Central memory CD8-positive, alpha-beta T cell (primary cell): ENCODE measurements around the gene CDC123.
A peak's percentile ranks its signal among the peaks of the same experiment; 100 is the strongest.
"Not testable (repeated sequence)": the region's sequence is repeated elsewhere in the genome, so short reads cannot be mapped to it uniquely, and the experiment has no call there.

Experiments
- ATAC-seq: fragments of 150-1000 bp; cut with Tn5 transposase; replicated peaks from 2 replicates; pipeline ENCODE4 v1.10.0; 2022; ENCODE audit warnings: mild to moderate bottlenecking, moderate FRiP score, moderate number of reproducible peaks; ENCODE audit not compliant: poor library complexity, severe bottlenecking; ENCODE audit errors: extremely low read depth
- DNase-seq, 2 donors: peaks; one replicate each; pipeline ENCODE4 v3.0.0; 2021; ENCODE audit warnings: low spot score in 2 of 2
- H3K27ac Mint-ChIP-seq: one replicate; pipeline ENCODE4 v1.8.0; 2022; ENCODE audit warnings: low read depth, mild to moderate bottlenecking, moderate library complexity, mixed read lengths
- H3K27me3 Mint-ChIP-seq: one replicate; pipeline ENCODE4 v1.8.0; 2022; ENCODE audit warnings: mixed read lengths
- H3K36me3 Mint-ChIP-seq: one replicate; pipeline ENCODE4 v1.8.0; 2022; ENCODE audit warnings: mild to moderate bottlenecking, moderate library complexity, mixed read lengths; ENCODE audit not compliant: insufficient read depth
- H3K4me1 Mint-ChIP-seq: one replicate; pipeline ENCODE4 v1.8.0; 2022; ENCODE audit warnings: mixed read lengths
- H3K4me3 Mint-ChIP-seq: one replicate; pipeline ENCODE4 v1.8.0; 2022; ENCODE audit warnings: mild to moderate bottlenecking, moderate library complexity, mixed read lengths
- H3K9me3 Mint-ChIP-seq: one replicate; pipeline ENCODE4 v1.8.0; 2022; ENCODE audit warnings: mixed read lengths

CDC123 gene

GRCh38 chr10:12250181-12250580 lies 54.2 kb downstream of the CDC123 start:
- Mint-ChIP-seq H3K4me3 (no peak overlapping the region), H3K27ac (no peak overlapping the region), H3K27me3 (no peaks in the 10 kb centered on the region), H3K9me3 (no peaks in the 10 kb centered on the region), H3K36me3 (peaks cover 47% of the 10 kb centered on the region), H3K4me1 (no peaks in the 10 kb centered on the region)
- DNase-seq (no peak), ATAC-seq (no peak)

DNA sequence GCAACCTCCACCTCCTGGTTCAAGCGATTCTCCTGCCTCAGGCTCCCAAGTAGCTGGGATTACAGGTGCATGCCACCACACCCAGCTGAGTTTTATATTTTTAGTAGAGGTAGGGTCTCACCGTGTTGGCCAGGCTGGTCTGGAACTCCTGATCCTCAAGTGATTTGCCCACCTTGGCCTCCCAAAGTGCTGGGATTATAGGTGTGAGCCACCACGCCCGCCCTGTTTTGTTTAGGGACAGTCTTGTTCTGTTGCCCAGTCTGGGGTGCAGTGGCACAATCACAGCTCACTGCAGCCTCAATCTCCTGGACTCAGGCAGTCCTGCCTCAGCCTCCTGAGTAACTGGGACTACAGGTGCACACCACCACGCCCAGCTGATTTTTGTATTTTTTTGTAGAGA lies 54.7 kb downstream of the CDC123 start:
- peaks cover 43% of the 10 kb centered on the region for H3K36me3 Mint-ChIP-seq
- not testable (repeated sequence) for ATAC-seq, H3K27ac Mint-ChIP-seq

DNA sequence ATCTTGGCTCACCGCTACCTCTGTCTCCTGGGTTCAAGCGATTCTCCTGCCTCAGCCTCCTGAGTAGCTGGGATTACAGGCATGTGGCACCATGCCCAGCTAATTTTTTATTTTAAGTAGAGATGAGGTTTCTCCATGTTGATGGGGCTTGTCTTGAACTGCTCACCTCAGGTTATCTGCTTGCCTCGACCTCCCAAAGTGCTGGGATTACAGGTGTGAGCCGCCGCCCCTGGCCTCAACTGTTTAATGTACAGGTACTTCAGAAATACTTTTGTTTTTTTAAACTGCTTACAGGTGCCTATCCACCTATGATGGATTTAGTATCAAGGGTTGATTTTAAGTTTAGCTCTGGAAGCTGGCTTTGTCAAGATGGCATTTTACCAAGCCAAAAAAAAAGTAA lies 55.6 kb downstream of the CDC123 start:
- DNase-seq, result no peak
- H3K27ac Mint-ChIP-seq, result no peak overlapping the region
- peaks cover 38% of the 10 kb centered on the region for H3K36me3 Mint-ChIP-seq
- no peaks in the 10 kb centered on the region for H3K9me3 Mint-ChIP-seq
- no peak for ATAC-seq
- no peak overlapping the region for H3K4me3 Mint-ChIP-seq
- H3K4me1 Mint-ChIP-seq, result no peaks in the 10 kb centered on the region
- no peaks in the 10 kb centered on the region for H3K27me3 Mint-ChIP-seq

More for the DNA sequence above, 54.7 kb downstream of the CDC123 start:
- H3K27me3 Mint-ChIP-seq, H3K4me1 Mint-ChIP-seq, H3K4me3 Mint-ChIP-seq, DNase-seq, H3K9me3 Mint-ChIP-seq: not testable (repeated sequence)

DNA sequence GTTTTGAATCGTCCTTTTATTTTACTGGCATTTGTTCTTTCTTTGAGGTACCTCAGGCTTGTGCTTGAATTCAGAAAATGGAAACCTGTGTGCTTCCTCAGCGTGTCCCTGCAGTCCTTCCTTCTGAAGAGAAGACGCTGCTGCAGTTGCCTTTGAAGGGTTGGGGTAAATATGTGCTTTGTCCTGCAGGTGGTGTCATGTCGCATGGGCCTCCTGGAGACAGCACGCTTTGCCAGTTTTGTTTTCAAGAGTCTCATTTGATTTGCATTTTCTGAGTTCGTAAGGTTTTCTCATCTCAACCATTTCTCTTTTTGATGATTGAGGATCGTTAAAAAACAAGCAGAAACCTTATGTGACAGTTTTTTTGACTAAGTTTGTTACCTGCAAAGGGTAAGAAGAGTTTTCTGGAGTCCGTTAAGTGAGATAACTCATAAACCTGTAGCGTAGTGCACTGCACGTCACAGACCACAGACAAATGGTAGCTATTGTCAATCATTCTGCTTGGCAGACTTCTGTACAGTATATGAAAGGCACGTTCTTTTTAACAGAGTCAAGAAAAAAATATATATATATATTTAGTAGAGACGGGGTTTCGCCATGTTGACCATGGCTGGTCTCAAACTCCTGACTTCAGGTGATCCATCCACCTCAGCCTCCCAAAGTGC lies 57.0 kb downstream of the CDC123 start:
- no peak overlapping the region for H3K27ac Mint-ChIP-seq
- H3K4me3 Mint-ChIP-seq, result no peak overlapping the region
- no peak for ATAC-seq
- H3K36me3 Mint-ChIP-seq, result peaks cover 32% of the 10 kb centered on the region
- no peaks in the 10 kb centered on the region for H3K9me3 Mint-ChIP-seq
- H3K4me1 Mint-ChIP-seq, result no peaks in the 10 kb centered on the region
- DNase-seq, result no peak
- H3K27me3 Mint-ChIP-seq, result no peaks in the 10 kb centered on the region

DNA sequence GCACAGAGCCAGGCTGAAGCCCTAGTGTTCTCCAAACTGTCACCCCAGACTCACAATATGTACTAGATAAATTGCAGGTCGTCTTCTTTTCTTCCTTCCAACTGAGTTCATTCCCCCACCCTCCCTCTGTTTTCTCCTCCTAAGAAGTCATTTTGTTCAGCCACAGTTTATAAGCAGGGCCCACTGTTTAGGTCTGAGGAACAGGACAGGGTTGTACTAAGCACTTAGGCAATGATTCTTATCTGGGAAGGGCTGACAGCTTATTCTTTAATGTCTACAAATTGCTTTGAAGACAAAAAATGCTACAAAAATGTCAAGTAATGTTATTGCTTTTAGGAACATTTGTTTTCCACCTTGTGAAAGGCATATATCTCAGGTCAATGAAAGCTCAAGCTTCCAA lies 59.1 kb downstream of the CDC123 start:
- H3K27me3 Mint-ChIP-seq, result no peaks in the 10 kb centered on the region
- no peak for DNase-seq
- no peaks in the 10 kb centered on the region for H3K9me3 Mint-ChIP-seq
- no peak overlapping the region for H3K4me3 Mint-ChIP-seq
- no peaks in the 10 kb centered on the region for H3K4me1 Mint-ChIP-seq
- ATAC-seq, result no peak
- H3K36me3 Mint-ChIP-seq, result peaks cover 17% of the 10 kb centered on the region
- H3K27ac Mint-ChIP-seq, result no peak overlapping the region

DNA sequence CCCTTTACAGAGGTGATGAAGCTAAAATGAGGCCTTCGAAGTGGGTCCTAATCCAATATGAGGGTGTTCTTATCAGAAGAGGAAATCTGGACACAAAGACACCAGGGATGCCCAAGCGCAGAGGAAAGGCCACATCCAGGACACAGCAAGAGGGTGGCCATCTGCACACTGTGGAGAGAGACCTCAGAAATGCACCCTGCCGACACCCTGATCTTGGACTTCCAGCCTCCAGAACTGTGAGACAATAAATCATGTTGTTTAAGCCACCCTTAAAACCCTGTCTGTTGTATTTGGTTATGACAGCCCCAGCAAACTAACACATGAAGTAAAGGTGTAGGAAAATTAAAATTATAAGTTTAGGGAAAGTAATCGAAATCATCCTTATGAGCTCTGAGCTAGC lies 64.0 kb downstream of the CDC123 start:
- Mint-ChIP-seq H3K27me3 (no peaks in the 10 kb centered on the region), H3K4me1 (peaks cover 21% of the 10 kb centered on the region), H3K4me3 (no peak overlapping the region), H3K27ac (no peak overlapping the region), H3K9me3 (no peaks in the 10 kb centered on the region), H3K36me3 (peaks cover 6% of the 10 kb centered on the region)
- ATAC-seq (no peak), DNase-seq (no peak)

DNA sequence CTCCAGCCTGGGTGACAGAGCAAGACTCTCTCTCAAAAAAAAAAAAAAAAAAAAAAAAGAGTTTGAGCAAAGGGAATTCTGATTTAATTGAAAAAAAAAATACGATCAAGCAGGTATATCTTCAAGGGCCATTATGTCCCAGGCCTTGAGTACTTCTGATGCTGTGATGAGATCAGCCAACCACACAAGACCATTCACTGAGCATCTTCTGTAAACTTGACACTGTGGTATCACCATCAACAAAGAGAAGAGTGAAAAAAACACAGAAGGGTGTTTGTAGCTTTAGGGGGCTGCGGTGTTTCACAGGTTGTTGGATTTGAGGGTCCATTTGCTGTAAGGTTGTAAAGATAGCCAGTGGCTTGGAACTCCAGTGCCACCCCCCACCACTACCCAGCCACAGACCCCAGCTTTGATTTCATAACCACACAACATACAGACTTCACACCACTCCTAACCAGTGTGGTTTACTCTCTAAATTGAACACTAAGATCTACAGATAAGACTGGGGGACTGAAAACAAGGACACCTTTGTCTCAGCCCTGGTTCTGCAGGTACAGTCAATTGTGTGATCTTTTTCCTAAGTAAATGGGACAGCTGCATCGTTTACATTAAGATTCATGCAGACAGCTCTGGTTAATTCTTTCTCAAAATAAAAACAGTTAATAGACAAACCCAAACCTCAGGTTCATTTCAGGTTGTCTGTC lies 66.4 kb downstream of the CDC123 start:
- H3K4me3 Mint-ChIP-seq, result no peak overlapping the region
- no peaks in the 10 kb centered on the region for H3K9me3 Mint-ChIP-seq
- H3K4me1 Mint-ChIP-seq, result peaks cover 22% of the 10 kb centered on the region
- ATAC-seq, result peak; percentile 55
- H3K36me3 Mint-ChIP-seq, result peaks cover 4% of the 10 kb centered on the region
- DNase-seq, result peak in 1 of 2 donors; percentile 21
- H3K27me3 Mint-ChIP-seq, result no peaks in the 10 kb centered on the region
- no peak overlapping the region for H3K27ac Mint-ChIP-seq

- Mint-ChIP-seq H3K4me3 (peak overlapping the region; percentile 60), H3K27me3 (no peaks in the 10 kb centered on the region), H3K36me3 (peaks cover 4% of the 10 kb centered on the region), H3K9me3 (no peaks in the 10 kb centered on the region), H3K4me1 (peaks cover 22% of the 10 kb centered on the region), H3K27ac (peak overlapping the region; percentile 79)
- ATAC-seq (peak; percentile 30), DNase-seq (peak; percentile 34 to 51)
Measured at GRCh38 chr10:12264204-12264940, 68.4 kb downstream of the CDC123 start.

DNA sequence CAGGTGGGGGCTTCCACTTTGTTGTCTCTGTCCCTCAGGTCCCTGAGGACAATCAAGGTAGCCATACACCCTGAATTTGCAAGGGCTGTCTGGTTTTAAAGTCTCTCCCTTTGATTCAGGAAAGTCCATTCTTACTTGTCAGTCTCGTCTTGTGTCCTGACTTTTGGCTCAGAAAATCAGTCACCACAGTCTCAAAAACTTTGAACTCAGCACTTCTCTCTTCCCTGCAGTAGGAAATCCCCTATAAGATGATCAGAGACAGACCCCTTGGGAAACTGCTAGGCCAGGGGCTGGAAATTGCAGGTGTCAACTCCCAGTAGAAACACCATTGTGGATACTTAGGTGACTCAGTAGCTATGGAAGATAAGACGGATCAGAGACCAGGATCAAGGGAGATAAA lies 73.1 kb downstream of the CDC123 start:
- H3K4me1 Mint-ChIP-seq, result peaks cover 10% of the 10 kb centered on the region
- no peak for DNase-seq
- H3K36me3 Mint-ChIP-seq, result no peaks in the 10 kb centered on the region
- no peaks in the 10 kb centered on the region for H3K27me3 Mint-ChIP-seq
- H3K27ac Mint-ChIP-seq, result no peak overlapping the region
- no peak overlapping the region for H3K4me3 Mint-ChIP-seq
- no peaks in the 10 kb centered on the region for H3K9me3 Mint-ChIP-seq
- no peak for ATAC-seq

DNA sequence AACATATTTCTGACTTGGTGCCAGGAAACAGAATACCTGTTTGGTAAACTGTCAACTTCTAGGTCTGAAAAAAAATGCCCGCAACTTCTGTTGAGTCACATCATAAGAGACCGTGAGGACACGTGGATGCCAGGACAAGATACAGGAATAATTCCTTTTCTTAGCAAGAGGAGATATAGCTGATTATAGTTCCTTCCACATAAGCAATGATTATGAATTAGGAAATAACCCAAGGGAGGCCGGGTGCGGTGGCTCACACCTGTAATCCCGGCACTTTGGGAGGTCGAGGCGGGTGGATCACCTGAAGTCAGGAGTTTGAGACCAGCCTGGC lies 75.2 kb downstream of the CDC123 start:
- no peaks in the 10 kb centered on the region for H3K4me1 Mint-ChIP-seq
- H3K27me3 Mint-ChIP-seq, result no peaks in the 10 kb centered on the region
- H3K36me3 Mint-ChIP-seq, result no peaks in the 10 kb centered on the region
- H3K4me3 Mint-ChIP-seq, result no peak overlapping the region
- H3K27ac Mint-ChIP-seq, result no peak overlapping the region
- H3K9me3 Mint-ChIP-seq, result no peaks in the 10 kb centered on the region
- ATAC-seq, result no peak
- no peak for DNase-seq

DNA sequence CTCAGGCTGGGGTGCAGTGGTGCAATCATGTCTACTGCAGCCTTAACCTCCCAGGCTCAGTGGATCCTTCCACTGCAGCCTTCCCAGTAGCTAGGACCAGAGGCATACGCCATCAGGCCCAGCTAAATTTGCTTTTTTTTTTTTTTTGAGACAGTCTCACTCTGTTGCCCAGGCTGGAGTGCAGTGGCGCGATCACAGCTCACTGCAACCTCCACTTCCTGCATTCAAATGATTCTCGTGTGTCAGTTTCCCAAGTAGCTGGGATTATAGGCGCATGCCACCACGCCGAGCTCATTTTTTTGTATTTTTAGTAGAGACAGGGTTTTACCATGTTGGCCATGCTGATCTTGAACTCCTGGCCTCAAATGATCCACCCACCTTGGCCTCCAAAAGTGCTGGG lies 81.9 kb downstream of the CDC123 start:
- not testable (repeated sequence) for H3K36me3 Mint-ChIP-seq, H3K27me3 Mint-ChIP-seq, H3K9me3 Mint-ChIP-seq, H3K4me1 Mint-ChIP-seq, DNase-seq, H3K4me3 Mint-ChIP-seq, H3K27ac Mint-ChIP-seq, ATAC-seq

DNA sequence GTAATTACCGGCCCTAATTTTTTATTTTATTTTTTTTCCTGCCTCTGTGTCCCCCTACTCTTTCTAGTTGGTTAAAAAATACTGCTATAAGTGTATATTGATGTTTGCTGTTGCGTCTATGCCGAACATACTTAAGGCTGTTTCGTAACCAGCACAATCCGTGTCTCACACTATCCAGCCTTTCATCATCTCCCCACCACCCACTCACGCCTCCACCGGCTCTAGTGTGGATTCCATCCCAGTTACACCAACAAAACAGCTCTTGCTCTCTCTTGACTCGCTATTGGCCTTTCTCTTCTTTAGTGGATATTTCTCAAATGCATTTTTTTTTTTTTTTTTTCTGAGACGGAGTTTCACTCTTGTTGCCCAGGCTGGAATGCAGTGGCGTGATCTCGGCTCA lies 83.3 kb downstream of the CDC123 start:
- no peaks in the 10 kb centered on the region for H3K9me3 Mint-ChIP-seq
- H3K27ac Mint-ChIP-seq, result no peak overlapping the region
- ATAC-seq (no peak), DNase-seq (no peak)
- no peaks in the 10 kb centered on the region for H3K36me3 Mint-ChIP-seq
- H3K4me3 Mint-ChIP-seq, result no peak overlapping the region
- no peaks in the 10 kb centered on the region for H3K27me3 Mint-ChIP-seq
- H3K4me1 Mint-ChIP-seq, result no peaks in the 10 kb centered on the region

- Mint-ChIP-seq H3K36me3 (no peaks in the 10 kb centered on the region), H3K9me3 (no peaks in the 10 kb centered on the region), H3K4me1 (no peaks in the 10 kb centered on the region), H3K27me3 (no peaks in the 10 kb centered on the region), H3K27ac (no peak overlapping the region), H3K4me3 (no peak overlapping the region)
- ATAC-seq (no peak), DNase-seq (no peak)
Measured at GRCh38 chr10:12287772-12288171, 91.8 kb downstream of the CDC123 start.
